HepG2 (cell line): Measurements from ENCODE around the gene TMEM120A. TPM values are rescaled to one million over a fixed set of nuclear protein-coding genes. Genes with fewer than 3 reads are reported as not detected.

Experiments
- ARNTL ChIP-seq: sonication (generic); formaldehyde crosslinking; IDR thresholded peaks from 2 replicates; pipeline ENCODE4 v1.4.0; 2020; ENCODE audit warnings: mild to moderate bottlenecking, missing genetic modification reagents
- ASH2L ChIP-seq: fragments of 300-600, 200-600 bp; sonication (generic); IDR thresholded peaks from 2 replicates; pipeline ENCODE4 v1.7.0; 2017; ENCODE audit warnings: low read depth, mild to moderate bottlenecking, moderate library complexity, mixed read lengths, low read length; ENCODE audit not compliant: insufficient read length
- DPF2 ChIP-seq: sonication (generic); formaldehyde crosslinking; IDR thresholded peaks from 2 replicates; pipeline ENCODE4 v1.4.0; 2020; ENCODE audit warnings: mild to moderate bottlenecking, low read depth, missing genetic modification reagents, borderline replicate concordance
- ELF4 ChIP-seq: sonication (generic); formaldehyde crosslinking; IDR thresholded peaks from 2 replicates; pipeline ENCODE4 v1.5.0; 2020; ENCODE audit warnings: missing genetic modification reagents, mild to moderate bottlenecking, moderate library complexity, borderline replicate concordance
- FOXK1 ChIP-seq: sonication (generic); formaldehyde crosslinking; IDR thresholded peaks from 2 replicates; pipeline ENCODE4 v1.4.0; 2020; ENCODE audit warnings: low read depth, missing genetic modification reagents, borderline replicate concordance
- HES4 ChIP-seq: sonication (generic); formaldehyde crosslinking; IDR thresholded peaks from 2 replicates; pipeline ENCODE4 v1.9.0; 2021; ENCODE audit warnings: mild to moderate bottlenecking, missing genetic modification reagents, borderline replicate concordance
- HOXA5 ChIP-seq: sonication (generic); formaldehyde crosslinking; IDR thresholded peaks from 2 replicates; pipeline ENCODE4 v1.4.0; 2020; ENCODE audit warnings: missing genetic modification reagents
- MXD4 ChIP-seq: IDR thresholded peaks from 2 replicates; pipeline ENCODE4 v1.6.1; 2016; ENCODE audit warnings: mild to moderate bottlenecking, missing biosample characterization, missing genetic modification reagents
- REPIN1 ChIP-seq: sonication (generic); formaldehyde crosslinking; IDR thresholded peaks from 2 replicates; pipeline ENCODE4 v1.8.0; 2022; ENCODE audit warnings: missing genetic modification reagents, low read depth, mild to moderate bottlenecking, borderline replicate concordance
- TCF12 ChIP-seq, 2 experiments: fragments of 450-650 bp in 1 of 2; sonication (generic) in 1 of 2; formaldehyde crosslinking in 1 of 2; IDR thresholded peaks; 2 replicates each; pipeline versions ENCODE4 v1.6.1 to v1.8.0; 2017 to 2022; ENCODE audit warnings: antibody characterized with exemption in 1 of 2, mild to moderate bottlenecking in 1 of 2, missing genetic modification reagents in 1 of 2, moderate library complexity in 1 of 2
- ZBTB20 ChIP-seq: sonication (generic); formaldehyde crosslinking; IDR thresholded peaks from 2 replicates; pipeline ENCODE4 v1.8.1; 2023; ENCODE audit warnings: missing genetic modification reagents, low read depth, mild to moderate bottlenecking, borderline replicate concordance
- ZBTB7B ChIP-seq: sonication (generic); formaldehyde crosslinking; IDR thresholded peaks from 2 replicates; pipeline ENCODE4 v1.4.0; 2020; ENCODE audit warnings: missing genetic modification reagents
- ZNF260 ChIP-seq: sonication (generic); formaldehyde crosslinking; IDR thresholded peaks from 2 replicates; pipeline ENCODE4 v1.4.0; 2020; ENCODE audit warnings: missing genetic modification reagents, low read depth, mild to moderate bottlenecking, borderline replicate concordance
- ZNF3 ChIP-seq: IDR thresholded peaks from 2 replicates; pipeline ENCODE4 v1.7.0; 2017; ENCODE audit warnings: inconsistent platforms
- ZNF329 ChIP-seq: sonication (generic); formaldehyde crosslinking; IDR thresholded peaks from 2 replicates; pipeline ENCODE4 v1.9.0; 2021; ENCODE audit warnings: low read depth, mild to moderate bottlenecking, missing genetic modification reagents
- ZNF33A ChIP-seq: sonication (generic); formaldehyde crosslinking; IDR thresholded peaks from 2 replicates; pipeline ENCODE4 v1.5.1; 2020; ENCODE audit warnings: missing genetic modification reagents, mild to moderate bottlenecking, moderate library complexity, borderline replicate concordance
- ZNF446 ChIP-seq: sonication (generic); formaldehyde crosslinking; IDR thresholded peaks from 2 replicates; pipeline ENCODE4 v1.5.0; 2020; ENCODE audit warnings: mild to moderate bottlenecking, missing genetic modification reagents
- ZNF605 ChIP-seq: sonication (generic); formaldehyde crosslinking; IDR thresholded peaks from 2 replicates; pipeline ENCODE4 v1.8.0; 2022; ENCODE audit warnings: mild to moderate bottlenecking, missing genetic modification reagents
- ZNF772 ChIP-seq: sonication (generic); formaldehyde crosslinking; IDR thresholded peaks from 2 replicates; pipeline ENCODE4 v1.5.0; 2020; ENCODE audit warnings: mild to moderate bottlenecking, missing genetic modification reagents
- ZNF788 ChIP-seq: sonication (generic); formaldehyde crosslinking; IDR thresholded peaks from 2 replicates; pipeline ENCODE4 v1.5.0; 2020; ENCODE audit warnings: mild to moderate bottlenecking, missing genetic modification reagents, borderline replicate concordance
- ZNF879 ChIP-seq: sonication (generic); formaldehyde crosslinking; IDR thresholded peaks from 2 replicates; pipeline ENCODE4 v1.8.1; 2023; ENCODE audit warnings: missing genetic modification reagents
- ZSCAN22 ChIP-seq: sonication (generic); formaldehyde crosslinking; IDR thresholded peaks from 2 replicates; pipeline ENCODE4 v1.4.0; 2020; ENCODE audit warnings: mild to moderate bottlenecking, missing genetic modification reagents
- polyA plus RNA-seq, 8 experiments: library from polyadenylated mRNA; depleted of rRNA in 3 of 8; stranded (reverse) in 7 of 8; unstranded in 1 of 8; fragments of >200 nt; fragmentation: Illumina TruSeq in 4 of 8; extraction: Trizol in 4 of 8; gene quantifications; 2 replicates each; pipeline versions ENCODE4 v1.2.1 to v1.2.3, GENCODE V29; 2011 to 2016; ENCODE audit warnings: low read depth in 4 of 8, missing spikeins in 1 of 8, mixed read lengths in 1 of 8; ENCODE audit not compliant: insufficient read depth in 1 of 8
- total RNA-seq, 5 experiments: library from RNA; depleted of rRNA; stranded (reverse); fragments of >200 nt; fragmentation: Illumina TruSeq; extraction: Trizol; gene quantifications; 2 replicates each; pipeline ENCODE4 v1.2.3, GENCODE V29; 2016; ENCODE audit warnings: low read depth in 1 of 5
- TF ChIP-seq, protein P1 (sequence below): sonication (generic); formaldehyde crosslinking; IDR thresholded peaks from 2 replicates; pipeline ENCODE4 v1.8.1; 2023; ENCODE audit warnings: mild to moderate bottlenecking, moderate library complexity, missing genetic modification reagents
- TF ChIP-seq, protein P2 (sequence below): sonication (generic); formaldehyde crosslinking; IDR thresholded peaks from 2 replicates; pipeline ENCODE4 v1.4.0; 2020; ENCODE audit warnings: mild to moderate bottlenecking, missing genetic modification reagents
- TF ChIP-seq, protein P3 (sequence below): IDR thresholded peaks from 2 replicates; pipeline ENCODE4 v1.6.1; 2016

Gene TMEM120A
- total and polyA plus RNA-seq, 2 of the 13 experiments (the other 11 are each of a cell fraction or from before 2014, with no cell fraction given): 40.3 to 102 TPM

DNA sequence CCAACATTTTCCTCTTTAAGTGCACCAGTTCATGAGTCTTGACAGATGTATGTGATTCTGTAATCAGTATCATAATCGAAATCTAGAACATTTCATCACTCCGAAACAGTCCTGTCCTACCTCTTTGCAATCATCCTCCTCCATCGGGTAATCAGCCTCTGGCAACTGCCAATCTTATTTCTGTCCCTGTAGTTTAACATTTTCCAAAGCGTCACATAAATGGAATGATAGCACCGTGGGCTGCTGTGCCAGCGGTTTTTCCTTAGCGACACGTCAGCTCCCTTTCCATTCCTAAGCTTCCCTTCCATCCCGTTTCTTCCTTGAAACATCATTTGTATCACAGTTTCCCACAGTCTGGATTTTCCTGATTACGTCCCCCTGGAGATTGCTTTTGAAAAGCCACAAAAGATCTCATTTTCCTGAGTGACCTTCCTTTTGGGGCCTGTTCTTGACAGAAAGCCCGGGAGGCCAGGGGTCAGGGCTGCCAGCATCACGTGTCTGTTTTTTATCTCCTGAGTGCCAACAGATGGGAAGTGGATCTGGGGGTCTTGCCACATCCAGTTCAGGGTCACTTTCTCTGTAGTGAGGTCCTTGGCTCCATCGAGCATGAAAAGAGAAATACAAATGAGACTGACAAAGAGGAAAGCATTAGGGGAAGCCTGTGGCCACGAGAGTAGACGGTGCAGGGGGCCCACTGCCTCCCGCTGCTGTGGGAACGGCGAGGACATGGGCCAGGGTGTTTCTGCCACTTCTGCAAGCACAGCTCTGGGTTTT lies 31.6 kb downstream of the TMEM120A start (continued):
- TF ChIP-seq ZNF446 (CRISPR knock-in tag): no peak
- 0 out of 2 replicates have a peak, but pooled peaks have one; percentile 26 for TF ChIP-seq ZNF772 (CRISPR knock-in tag)
- TF ChIP-seq ZNF3 (CRISPR knock-in tag): no peak
- TF ChIP-seq REPIN1: peak; percentile 74
- TF ChIP-seq HES4: no peak
- TF ChIP-seq, protein P1, sequence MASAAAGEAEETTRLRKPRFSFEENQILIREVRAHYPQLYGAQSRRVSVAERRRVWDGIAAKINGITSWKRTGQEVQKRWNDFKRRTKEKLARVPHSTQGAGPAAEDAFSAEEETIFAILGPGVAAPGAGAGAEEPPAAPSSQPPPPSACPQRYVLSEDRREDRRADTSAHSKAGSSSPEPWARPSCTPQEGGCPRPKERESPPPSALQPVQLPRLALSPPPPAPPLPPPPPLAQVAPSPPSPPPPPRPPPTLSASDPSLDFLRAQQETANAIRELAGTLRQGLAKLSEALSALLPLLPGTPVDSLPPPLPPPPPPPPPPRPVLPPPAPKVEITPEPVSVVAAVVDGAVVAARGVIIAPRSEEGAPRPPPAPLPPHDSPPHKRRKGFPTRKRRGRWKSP (CRISPR knock-in tag): peak; percentile 76
- no peak for TF ChIP-seq ZBTB20 (CRISPR knock-in tag)
- TF ChIP-seq ZSCAN22 (CRISPR knock-in tag): no peak
- TF ChIP-seq ZBTB7B (CRISPR knock-in tag): peak; percentile 97
- TF ChIP-seq, protein P2, sequence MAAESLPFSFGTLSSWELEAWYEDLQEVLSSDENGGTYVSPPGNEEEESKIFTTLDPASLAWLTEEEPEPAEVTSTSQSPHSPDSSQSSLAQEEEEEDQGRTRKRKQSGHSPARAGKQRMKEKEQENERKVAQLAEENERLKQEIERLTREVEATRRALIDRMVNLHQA (CRISPR knock-in tag): no peak
- TF ChIP-seq ZNF788 (CRISPR knock-in tag): no peak; the same call in 1 of the 2 replicates
- 0 out of 2 replicates have a peak, but pooled peaks have one; percentile 23 for TF ChIP-seq ZNF605 (CRISPR knock-in tag)
- TF ChIP-seq HOXA5 (CRISPR knock-in tag): no peak
- no peak for TF ChIP-seq TCF12 (IDR thresholded peaks at IDR 0.05)
- no peak for TF ChIP-seq TCF12 (CRISPR knock-in tag; IDR thresholded peaks at IDR 0.05)
- no peak for TF ChIP-seq FOXK1 (CRISPR knock-in tag)
- no peak for TF ChIP-seq ZNF33A (CRISPR knock-in tag)
- no peak for TF ChIP-seq ZNF260 (CRISPR knock-in tag)
- TF ChIP-seq MXD4: no peak
- no peak for TF ChIP-seq ZNF879 (CRISPR knock-in tag)
- no peak for TF ChIP-seq ELF4 (CRISPR knock-in tag)
- TF ChIP-seq DPF2 (CRISPR knock-in tag): 0 out of 2 replicates have a peak, but pooled peaks have one; percentile 44
- TF ChIP-seq ARNTL: peak; percentile 94
- TF ChIP-seq ASH2L: no peak
- no peak for TF ChIP-seq ZNF329 (CRISPR knock-in tag)
- TF ChIP-seq, protein P3, sequence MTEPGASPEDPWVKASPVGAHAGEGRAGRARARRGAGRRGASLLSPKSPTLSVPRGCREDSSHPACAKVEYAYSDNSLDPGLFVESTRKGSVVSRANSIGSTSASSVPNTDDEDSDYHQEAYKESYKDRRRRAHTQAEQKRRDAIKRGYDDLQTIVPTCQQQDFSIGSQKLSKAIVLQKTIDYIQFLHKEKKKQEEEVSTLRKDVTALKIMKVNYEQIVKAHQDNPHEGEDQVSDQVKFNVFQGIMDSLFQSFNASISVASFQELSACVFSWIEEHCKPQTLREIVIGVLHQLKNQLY (CRISPR knock-in tag): peak; percentile 77; the same call in 1 of the 2 replicates
